H1 (cell line): Measurements from ENCODE around the gene ZBTB7B. TPM values are rescaled to one million over a fixed set of nuclear protein-coding genes. Genes with fewer than 3 reads are reported as not detected.

Experiments
- CTCF ChIA-PET: fragments of 300-600 bp; sonication (Branson Sonifier 250); formaldehyde crosslinking; loops from one replicate; lab custom pipeline; 2021; ENCODE audit not compliant: partially characterized antibody; lab: Charles Lee
- POLR2A ChIA-PET: fragments of 300-600 bp; sonication (Branson Sonifier 250); formaldehyde crosslinking; loops from one replicate; lab custom pipeline; 2021; ENCODE audit warnings: inconsistent platforms; ENCODE audit not compliant: partially characterized antibody; lab: Charles Lee
- DNase-seq, 2 experiments: peaks; one replicate each; pipeline versions ENCODE4 v3.0.0 to v3.0.0-alpha.2; 2010 to 2022; ENCODE audit warnings: low spot score in 2 of 2, low read depth in 1 of 2, mixed read lengths in 1 of 2
- FAIRE-seq: peaks from 2 replicates; lab custom pipeline; 2011; peaks lifted over from hg19 to GRCh38; lab: Jason Lieb, UNC
- H2AFZ ChIP-seq: 2 replicates; pipeline ENCODE4 v1.8.1; 2012; ENCODE audit warnings: low read length, inconsistent platforms
- H2AK5ac ChIP-seq: 2 replicates; pipeline ENCODE4 v1.6.1; 2013; ENCODE audit warnings: low read depth, low read length
- H2BK120ac ChIP-seq: replicated peaks from 2 replicates; pipeline ENCODE3; 2013; ENCODE audit warnings: low read depth, low read length, inconsistent platforms
- H2BK12ac ChIP-seq: 2 replicates; pipeline ENCODE4 v1.6.1; 2013; ENCODE audit warnings: low read depth, low read length
- H2BK15ac ChIP-seq: 2 replicates; pipeline ENCODE4 v1.6.1; 2013; ENCODE audit warnings: low read length
- H2BK20ac ChIP-seq: 2 replicates; pipeline ENCODE4 v1.6.1; 2013; ENCODE audit warnings: low read length
- H2BK5ac ChIP-seq: 2 replicates; pipeline ENCODE4 v1.6.1; 2013; ENCODE audit warnings: low read depth, low read length
- H3K14ac ChIP-seq: 2 replicates; pipeline ENCODE4 v1.6.1; 2013; ENCODE audit warnings: inconsistent platforms; ENCODE audit not compliant: insufficient read length
- H3K18ac ChIP-seq: 2 replicates; pipeline ENCODE4 v1.6.1; 2013; ENCODE audit warnings: low read length; ENCODE audit errors: extremely low read depth
- H3K23ac ChIP-seq: 2 replicates; pipeline ENCODE4 v1.6.1; 2013; ENCODE audit warnings: inconsistent platforms; ENCODE audit not compliant: insufficient read length
- H3K23me2 ChIP-seq: 2 replicates; pipeline ENCODE4 v1.6.1; 2013; ENCODE audit warnings: low read depth, low read length
- H3K27ac ChIP-seq: 2 replicates; pipeline ENCODE4 v1.6.1; 2011; ENCODE audit warnings: low read depth, low read length, inconsistent platforms
- H3K27me3 ChIP-seq, 4 experiments: replicated peaks in 1 of 4; 1 replicate in 1 of 4; 2 replicates in 3 of 4; pipeline versions ENCODE4 v1.6.1 to v1.8.1; 2011 to 2013; ENCODE audit warnings: low read length in 3 of 4, mild to moderate bottlenecking in 3 of 4, inconsistent platforms in 2 of 4, mixed read lengths in 2 of 4, moderate library complexity in 1 of 4; ENCODE audit not compliant: control insufficient read depth in 3 of 4, insufficient read depth in 3 of 4; ENCODE audit errors: extremely low read depth in 1 of 4
- H3K36me3 ChIP-seq, 4 experiments: 2 replicates each; pipeline versions ENCODE4 v1.6.1 to v1.8.1; 2011 to 2013; ENCODE audit warnings: mild to moderate bottlenecking in 4 of 4, low read length in 3 of 4, moderate library complexity in 2 of 4, control low read depth in 1 of 4, inconsistent platforms in 1 of 4; ENCODE audit not compliant: insufficient read depth in 4 of 4, control insufficient read depth in 2 of 4
- H3K4ac ChIP-seq: replicated peaks from 2 replicates; pipeline ENCODE3; 2013; ENCODE audit warnings: low read length, low read depth, mixed read lengths, inconsistent platforms; ENCODE audit not compliant: insufficient read length
- H3K4me1 ChIP-seq, 4 experiments: replicated peaks in 1 of 4; 1 replicate in 1 of 4; 2 replicates in 3 of 4; pipeline versions ENCODE4 v1.6.1 to v1.8.1; 2011 to 2013; ENCODE audit warnings: low read length in 3 of 4, inconsistent platforms in 2 of 4, mixed read lengths in 1 of 4; ENCODE audit not compliant: insufficient read depth in 4 of 4, control insufficient read depth in 3 of 4
- H3K4me2 ChIP-seq, 2 experiments: 2 replicates each; pipeline versions ENCODE4 v1.6.1 to v1.8.1; 2011 to 2013; ENCODE audit warnings: low read depth in 2 of 2, low read length in 2 of 2, control low read depth in 1 of 2, inconsistent platforms in 1 of 2, mild to moderate bottlenecking in 1 of 2; ENCODE audit not compliant: insufficient read depth in 1 of 2
- H3K4me3 ChIP-seq, 4 experiments: fragments of 200-600, 300-600 bp in 1 of 4; sonication (generic), shearing (Covaris generic), sonication (Bioruptor Twin) in 1 of 4; 2 replicates each; pipeline versions ENCODE4 v1.5.1 to v1.8.1; 2011 to 2016; ENCODE audit warnings: low read length in 4 of 4, low read depth in 3 of 4, control low read depth in 2 of 4, inconsistent platforms in 2 of 4, mild to moderate bottlenecking in 2 of 4, mixed read lengths in 1 of 4, moderate library complexity in 1 of 4; ENCODE audit not compliant: insufficient read depth in 2 of 4; ENCODE audit errors: extremely low read depth in 1 of 4
- H3K56ac ChIP-seq: replicated peaks from 2 replicates; pipeline ENCODE3; 2013; ENCODE audit warnings: low read depth, mild to moderate bottlenecking, mixed read lengths, low read length, inconsistent platforms; ENCODE audit not compliant: insufficient read length
- H3K79me1 ChIP-seq: 2 replicates; pipeline ENCODE4 v1.6.1; 2013; ENCODE audit warnings: low read depth, low read length, control low read depth
- H3K79me2 ChIP-seq, 2 experiments: 2 replicates each; pipeline versions ENCODE4 v1.6.1 to v1.8.1; 2012 to 2013; ENCODE audit warnings: low read length in 2 of 2, mild to moderate bottlenecking in 2 of 2, inconsistent platforms in 1 of 2; ENCODE audit not compliant: insufficient read depth in 2 of 2, control insufficient read depth in 1 of 2
- H3K9ac ChIP-seq, 4 experiments: replicated peaks in 1 of 4; 1 replicate in 1 of 4; 2 replicates in 3 of 4; pipeline versions ENCODE4 v1.6.1 to v1.8.1; 2011 to 2013; ENCODE audit warnings: low read depth in 3 of 4, low read length in 3 of 4, control low read depth in 2 of 4, mild to moderate bottlenecking in 2 of 4, moderate library complexity in 2 of 4, inconsistent platforms in 1 of 4; ENCODE audit errors: extremely low read depth in 1 of 4
- H3K9me3 ChIP-seq, 2 experiments: 2 replicates each; pipeline versions ENCODE4 v1.6.1 to v1.8.1; 2012 to 2013; ENCODE audit warnings: mild to moderate bottlenecking in 2 of 2, moderate library complexity in 2 of 2, control low read depth in 1 of 2, inconsistent platforms in 1 of 2, low read depth in 1 of 2, low read length in 1 of 2, mixed read lengths in 1 of 2; ENCODE audit not compliant: insufficient read depth in 2 of 2
- H4K20me1 ChIP-seq, 2 experiments: replicated peaks in 1 of 2; 2 replicates each; pipeline versions ENCODE3 to v1.8.1; 2011 to 2013; ENCODE audit warnings: inconsistent platforms in 2 of 2, low read length in 2 of 2, mild to moderate bottlenecking in 1 of 2; ENCODE audit not compliant: insufficient read depth in 2 of 2, control insufficient read depth in 1 of 2
- H4K5ac ChIP-seq: 2 replicates; pipeline ENCODE4 v1.6.1; 2013; ENCODE audit warnings: low read length, low read depth, mixed read lengths, inconsistent platforms; ENCODE audit not compliant: insufficient read length
- H4K8ac ChIP-seq: 2 replicates; pipeline ENCODE4 v1.8.0; 2013; ENCODE audit warnings: mild to moderate bottlenecking, moderate library complexity, low read length, inconsistent platforms; ENCODE audit not compliant: insufficient read depth; ENCODE audit errors: extremely low read depth
- H4K91ac ChIP-seq: replicated peaks from 2 replicates; pipeline ENCODE3; 2013; ENCODE audit warnings: low read length, mixed read lengths, inconsistent platforms; ENCODE audit not compliant: insufficient read length
- POU5F1 ChIP-seq: IDR thresholded peaks from 2 replicates; pipeline ENCODE4 v1.6.1; 2011; ENCODE audit warnings: low read depth, mild to moderate bottlenecking, low read length, moderate library complexity
- SRF ChIP-seq: IDR thresholded peaks from 2 replicates; pipeline ENCODE4 v1.6.1; 2011; ENCODE audit warnings: mild to moderate bottlenecking, low read depth, low read length, moderate library complexity
- WGBS, 2 experiments: shearing (Covaris generic) in 1 of 2; methylation state at CpG; one replicate each; pipeline versions ENCODE4 v1.1.6 to v1.1.7; 2013 to 2015; ENCODE audit warnings: low lambda C conversion rate in 2 of 2, mixed read lengths in 2 of 2, inconsistent platforms in 1 of 2, low coverage in 1 of 2, missing lambda C conversion rate in 1 of 2; ENCODE audit not compliant: insufficient replicate concordance in 2 of 2, insufficient coverage in 1 of 2, insufficient read length in 1 of 2; ENCODE audit errors: extremely low coverage in 1 of 2, missing lambda C conversion rate in 1 of 2; 5-methylcytosine and 5-hydroxymethylcytosine counted together
- polyA plus RNA-seq, 7 experiments: library from polyadenylated mRNA; depleted of rRNA in 3 of 7; stranded (reverse) in 5 of 7; unstranded in 2 of 7; fragments of >200 nt in 5 of 7; fragments of 200-250 nt in 2 of 7; gene quantifications; 1 replicate in 5 of 7; 2 replicates in 1 of 7; 4 replicates in 1 of 7; pipeline versions ENCODE4 v1.2.1 to v1.2.3, GENCODE V29; 2011 to 2013; ENCODE audit warnings: missing spikeins in 2 of 7, mixed read lengths in 2 of 7
- total RNA-seq: library from RNA; stranded (reverse); fragmentation: NEBNext Ultra II Directional; extraction: Animal tissue kit (Norgen Biotek cat#: 25700); gene quantifications from 2 replicates; pipeline ENCODE4 v1.2.1, GENCODE V29; 2021

Gene ZBTB7B
- total and polyA plus RNA-seq, 2 of the 8 experiments (the other 6 are each of a cell fraction or from before 2014, with no cell fraction given): 24.5 to 36.9 TPM

DNA sequence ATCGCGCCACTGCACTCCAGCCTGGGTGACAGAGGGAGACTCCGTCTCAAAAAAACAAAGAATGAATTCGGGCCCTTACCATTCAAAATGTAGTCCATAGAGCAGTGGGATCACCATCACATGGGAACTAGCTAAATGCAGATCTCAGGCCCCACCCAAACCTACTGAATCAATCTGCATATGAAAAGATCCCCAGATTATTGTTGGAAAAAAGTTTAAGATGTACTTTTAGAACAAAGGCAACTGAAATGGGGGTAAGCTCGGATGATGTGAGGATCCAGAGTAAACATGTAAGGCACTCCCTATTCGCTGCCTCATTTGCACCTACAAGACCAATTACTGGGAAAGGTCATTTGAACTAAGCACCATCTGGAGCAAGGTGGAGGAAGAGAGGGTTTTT lies 20.3 kb upstream of the ZBTB7B start:
- H2BK20ac ChIP-seq: no peak overlapping the region
- DNase-seq (no peak), FAIRE-seq (no peak)
- peak overlapping the region; percentile 51 for H2BK12ac ChIP-seq
- no peaks in the 10 kb centered on the region for H3K27me3 ChIP-seq
- peak overlapping the region; percentile 44; the same call in 1 of the 2 replicates for H2AK5ac ChIP-seq
- H4K8ac ChIP-seq: no peak overlapping the region
- H3K4me3 ChIP-seq: peak overlapping the region; percentile 44 to 96 (median 52)
- H4K5ac ChIP-seq: no peak overlapping the region
- H3K4me2 ChIP-seq: peak overlapping the region; percentile 74 to 93
- peak overlapping the region; percentile 4 for H2BK120ac ChIP-seq
- H2BK5ac ChIP-seq: peak overlapping the region; percentile 84
- peaks cover 10 to 33% (median 23%) of the 10 kb centered on the region in 4 experiments for H3K36me3 ChIP-seq
- no peak overlapping the region; the same call in 1 of the 2 replicates for H2BK15ac ChIP-seq
- no peak overlapping the region for H3K56ac ChIP-seq
- peak overlapping the region; percentile 56 for H4K91ac ChIP-seq
- peak overlapping the region; percentile 19; the same call in 1 of the 2 replicates for H3K18ac ChIP-seq
- H3K27ac ChIP-seq: peak overlapping the region; percentile 88
- WGBS, 2 experiments: 41% methylated on average over 4 of the region's 6 CpGs; no CpG with 5 or more reads in 1 of the 2 experiments
- H3K23me2 ChIP-seq: peaks cover 5% of the 10 kb centered on the region
- H3K14ac ChIP-seq: no peak overlapping the region
- H3K9ac ChIP-seq: peak overlapping the region; percentile 64 to 88 (median 82)
- ChIA-PET POLR2A (interaction anchor here (0.7 to 42.8 kb wide), 11 partner anchors 10 to 437 kb away, joined by 3 to 702 read pairs (median 9); partner anchors contain the start of genes CKS1B, LENEP, PBXIP1 and PMVK), CTCF (interaction anchor here (0.6 to 20.6 kb wide), 13 partner anchors 9 to 102 kb away, joined by 3 to 334 read pairs (median 5); partner anchors contain the start of genes LENEP, PBXIP1 and SHC1)
- 0 out of 2 replicates have a peak, but pooled peaks have one; percentile 17 for TF ChIP-seq POU5F1
- TF ChIP-seq SRF: no peak
- H3K9me3 ChIP-seq: no peaks in the 10 kb centered on the region
- peaks cover 0 to 8% (median 2%) of the 10 kb centered on the region in 4 experiments; a peak in 3 of 7 replicates for H3K4me1 ChIP-seq
- no peak overlapping the region for H3K23ac ChIP-seq
- H3K4ac ChIP-seq: peak overlapping the region; percentile 86
- peaks cover 6 to 58% of the 10 kb centered on the region in 2 experiments for H3K79me2 ChIP-seq
- peaks cover 4 to 5% of the 10 kb centered on the region in 2 experiments for H4K20me1 ChIP-seq
- no peak overlapping the region for H2AFZ ChIP-seq
- H3K79me1 ChIP-seq: 0 out of 2 replicates have a peak, but pooled peaks cover 3% of the 10 kb centered on the region
